Fibroblast of skin of back (primary cell): Measurements from ENCODE around the gene NARF.
"Not testable (repeated sequence)": the region's sequence is repeated elsewhere in the genome, so short reads cannot be mapped to it uniquely, and the experiment has no call there.

Experiments used
- DNase-seq: peaks from one replicate; pipeline ENCODE4 v3.0.0-alpha.2; 2013

The NARF gene

GRCh38 chr17:82503728-82504308 lies 45.3 kb downstream of the NARF start:
- DNase-seq = no peak

GRCh38 chr17:82505296-82505695 lies 46.8 kb downstream of the NARF start:
- no peak for DNase-seq

- DNase-seq = not testable (repeated sequence)
Measured at GRCh38 chr17:82506402-82506801, 47.9 kb downstream of the NARF start.

- DNase-seq = no peak
Measured at GRCh38 chr17:82507631-82508175, 49.2 kb downstream of the NARF start.

- not testable (repeated sequence) for DNase-seq
Measured at GRCh38 chr17:82511642-82512041, 53.1 kb downstream of the NARF start.

- DNase-seq = not testable (repeated sequence)
Measured at GRCh38 chr17:82513864-82514263, 55.3 kb downstream of the NARF start.

- DNase-seq = no peak
Measured at GRCh38 chr17:82517230-82517865, 58.8 kb downstream of the NARF start.

- DNase-seq = peak; percentile 95
Measured at GRCh38 chr17:82518826-82519810, 60.6 kb downstream of the NARF start, which contains the start of gene FOXK2. Gene FOXK2, plus strand, starts transcription at chr17:82519732. Its CDS starts 157 bp downstream, at chr17:82519889.

DNA sequence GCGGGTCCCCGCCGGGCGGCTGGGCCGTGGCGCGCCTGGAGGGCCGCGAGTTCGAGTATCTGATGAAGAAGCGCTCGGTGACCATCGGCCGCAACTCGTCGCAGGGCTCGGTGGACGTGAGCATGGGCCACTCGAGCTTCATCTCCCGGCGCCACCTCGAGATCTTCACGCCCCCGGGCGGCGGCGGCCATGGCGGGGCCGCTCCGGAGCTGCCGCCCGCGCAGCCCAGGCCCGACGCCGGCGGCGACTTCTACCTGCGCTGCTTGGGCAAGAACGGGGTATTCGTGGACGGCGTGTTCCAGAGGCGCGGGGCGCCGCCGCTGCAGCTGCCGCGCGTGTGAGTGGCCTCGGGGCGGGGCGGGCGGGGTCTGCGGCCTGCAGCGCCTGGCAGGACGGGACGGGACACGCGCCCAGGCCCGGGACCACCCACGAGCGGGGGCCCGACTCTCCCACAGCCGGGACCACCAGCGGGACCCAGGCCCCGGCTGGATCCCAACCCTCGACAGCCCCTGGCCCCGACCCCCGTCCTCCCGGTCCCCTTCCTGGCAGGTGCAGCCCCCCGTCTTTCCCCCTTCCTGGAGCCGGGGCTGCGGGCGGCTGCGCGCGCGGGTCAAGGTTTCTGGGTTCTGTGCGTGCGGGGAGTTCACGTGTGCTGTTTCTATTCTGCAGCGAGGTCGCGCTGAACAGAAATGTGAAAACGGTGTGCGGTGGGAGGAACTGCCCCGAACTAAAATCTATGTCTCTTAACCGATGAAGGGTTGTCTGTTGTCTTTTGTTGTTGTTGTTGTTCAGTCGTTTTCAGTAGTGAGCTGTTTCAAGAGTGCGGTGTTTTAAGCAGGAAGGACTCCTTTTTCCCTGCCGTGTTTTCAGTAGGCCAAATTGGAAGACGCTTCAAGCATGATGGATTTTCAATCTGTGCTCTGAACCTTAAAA lies 61.7 kb downstream of the NARF start:
- DNase-seq = no peak

DNA sequence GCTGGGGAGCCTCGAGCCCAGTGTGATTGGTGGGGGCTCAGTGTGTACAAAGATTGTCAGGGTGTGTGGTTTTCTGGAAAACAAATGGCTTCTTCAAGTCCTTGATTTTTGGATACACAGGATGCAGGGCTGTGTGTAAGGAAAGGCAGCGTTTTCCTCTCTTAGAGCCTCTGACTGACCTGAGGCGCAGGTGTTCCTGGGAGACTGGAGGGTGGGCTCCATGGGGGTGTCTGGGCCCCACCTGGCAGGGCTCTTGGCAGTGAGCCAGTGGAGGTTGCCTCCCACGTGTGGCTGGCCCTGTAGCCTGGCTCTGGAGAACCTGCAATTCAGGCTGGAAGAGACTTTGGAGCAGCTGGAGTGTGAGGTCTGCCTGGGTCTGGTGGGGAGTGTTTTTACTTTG lies 66.0 kb downstream of the NARF start:
- no peak for DNase-seq

GRCh38 chr17:82525712-82526111 lies 67.2 kb downstream of the NARF start:
- DNase-seq = no peak

DNA sequence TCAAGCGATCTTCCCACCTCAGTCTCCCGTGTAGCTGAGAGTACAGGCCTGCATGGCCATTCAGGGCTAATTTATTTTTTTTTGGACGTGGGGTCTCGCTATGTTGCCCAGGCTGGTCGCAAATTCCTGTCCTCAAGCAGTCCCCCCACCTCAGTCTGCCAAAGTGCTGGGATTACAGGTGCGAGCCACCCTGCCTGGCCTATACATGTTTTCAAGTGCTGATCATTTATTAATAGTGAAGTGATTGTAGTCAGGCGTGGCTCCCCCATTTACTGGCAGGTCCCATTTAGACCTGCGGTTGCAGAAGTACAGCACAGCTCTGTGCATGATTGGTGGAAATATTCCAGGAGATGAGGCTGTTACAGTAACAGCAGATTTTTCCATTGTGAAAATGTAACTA lies 69.4 kb downstream of the NARF start:
- no peak for DNase-seq

GRCh38 chr17:82528484-82529265 lies 70.1 kb downstream of the NARF start:
- peak; percentile 58 for DNase-seq

DNA sequence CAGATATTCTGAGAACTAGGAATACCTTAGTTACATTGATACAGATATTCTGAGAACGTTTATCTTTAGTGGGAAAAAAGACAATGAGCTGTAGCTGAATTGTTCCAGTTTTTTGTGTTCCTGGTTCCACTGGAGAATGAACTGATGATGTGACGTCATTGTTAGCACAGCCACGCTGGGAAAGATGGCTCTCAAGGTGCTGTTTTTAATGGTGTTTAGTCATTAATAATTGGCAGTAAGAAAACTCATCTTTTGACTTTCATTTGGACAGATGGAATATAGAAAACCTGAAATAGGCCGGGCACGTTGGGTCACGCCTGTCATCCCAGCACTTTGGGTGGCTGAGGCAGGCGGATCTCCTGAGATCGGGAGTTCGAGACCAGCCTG lies 71.4 kb downstream of the NARF start:
- DNase-seq = no peak

DNA sequence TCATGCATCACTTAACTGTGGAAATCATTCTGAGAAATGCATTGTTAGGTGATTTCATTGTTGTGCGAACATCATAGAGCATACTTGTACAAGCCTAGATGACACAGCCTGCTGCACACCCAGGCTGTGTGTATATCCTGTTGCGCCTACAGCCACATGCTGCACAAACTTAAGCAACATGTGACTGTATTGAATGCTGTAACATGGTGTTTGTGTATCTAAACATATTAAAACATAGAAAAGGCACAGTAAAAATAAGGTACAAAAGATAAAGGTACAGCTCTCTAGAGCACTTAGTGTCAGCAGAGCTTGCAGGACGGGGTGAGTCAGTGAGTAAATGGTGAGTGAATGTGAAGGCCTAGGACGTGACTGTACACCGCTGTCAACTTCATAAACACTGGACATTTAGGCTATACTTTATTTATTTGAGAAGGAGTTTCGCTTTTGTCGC lies 72.9 kb downstream of the NARF start:
- peak; percentile 76 for DNase-seq

DNA sequence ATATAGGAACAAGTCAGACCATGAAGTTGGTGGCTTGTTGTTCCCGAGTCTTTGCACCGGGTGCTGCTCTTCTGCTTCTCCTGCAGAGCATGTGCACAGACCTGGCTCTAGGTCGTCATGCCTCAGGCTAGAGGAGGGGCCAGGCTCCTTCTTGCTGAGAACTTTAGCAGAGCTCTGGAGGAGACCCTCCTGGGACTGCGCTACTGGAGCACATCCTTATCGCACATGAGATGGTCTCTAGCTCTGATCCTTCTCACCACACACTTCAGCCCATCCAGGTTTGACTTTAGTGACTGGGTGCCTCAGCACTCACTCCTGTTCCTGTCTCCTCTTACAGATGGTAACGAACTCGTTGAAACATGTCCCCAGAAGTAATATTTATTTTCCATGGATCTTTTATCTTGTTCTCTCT lies 75.9 kb downstream of the NARF start:
- no peak for DNase-seq

DNA sequence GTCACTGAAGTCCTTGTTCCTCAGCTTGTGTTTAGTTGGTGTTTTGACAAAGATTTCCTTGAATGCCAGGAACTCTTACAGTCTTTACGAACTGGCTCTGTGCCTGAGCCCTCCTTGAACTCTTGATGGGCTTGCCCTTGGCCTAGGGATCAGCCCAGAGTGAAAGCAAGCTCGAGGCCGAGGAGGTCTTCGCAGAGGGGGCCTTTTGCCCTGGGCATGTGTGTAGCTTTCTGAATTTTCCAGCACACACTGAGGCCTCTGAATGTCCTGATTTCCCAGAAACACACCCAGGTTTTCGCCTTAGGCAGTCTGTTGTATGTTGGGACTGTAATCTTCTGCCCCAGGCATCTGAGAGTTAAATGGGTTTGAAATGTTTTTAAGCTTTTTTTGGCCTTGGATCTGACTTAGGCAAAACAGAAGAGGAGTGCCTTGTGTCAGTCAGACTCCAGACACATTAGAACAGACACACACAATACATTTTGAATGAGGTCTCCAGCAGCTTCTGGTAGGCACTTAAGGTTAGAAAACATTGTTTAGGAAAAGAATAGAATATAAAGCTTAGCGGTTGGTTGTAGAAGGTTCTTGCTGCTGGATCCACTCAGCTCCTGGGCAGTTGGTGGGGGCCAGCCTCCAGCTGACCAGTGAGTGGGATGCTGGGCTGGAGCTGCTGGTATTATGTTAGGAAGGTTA lies 78.1 kb downstream of the NARF start:
- DNase-seq = peak; percentile 61

DNA sequence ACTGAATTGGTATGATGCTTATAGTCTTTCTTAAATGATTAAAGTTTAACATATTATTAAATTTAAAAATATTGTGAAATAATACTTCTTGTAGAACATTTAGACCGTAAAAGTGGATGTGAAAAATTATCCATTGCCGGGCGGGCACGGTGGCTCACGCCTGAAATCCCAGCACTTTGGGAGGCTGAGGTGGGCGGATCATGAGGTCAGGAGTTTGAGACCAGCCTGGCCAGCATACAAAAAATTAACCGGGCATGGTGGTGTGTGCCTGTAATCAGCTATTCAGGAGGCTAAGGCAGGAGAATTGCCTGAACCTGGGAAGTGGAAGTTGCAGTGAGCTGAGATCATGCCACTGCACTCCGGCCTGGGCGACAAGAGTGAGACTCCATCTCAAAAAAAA lies 78.7 kb downstream of the NARF start:
- not testable (repeated sequence) for DNase-seq

DNA sequence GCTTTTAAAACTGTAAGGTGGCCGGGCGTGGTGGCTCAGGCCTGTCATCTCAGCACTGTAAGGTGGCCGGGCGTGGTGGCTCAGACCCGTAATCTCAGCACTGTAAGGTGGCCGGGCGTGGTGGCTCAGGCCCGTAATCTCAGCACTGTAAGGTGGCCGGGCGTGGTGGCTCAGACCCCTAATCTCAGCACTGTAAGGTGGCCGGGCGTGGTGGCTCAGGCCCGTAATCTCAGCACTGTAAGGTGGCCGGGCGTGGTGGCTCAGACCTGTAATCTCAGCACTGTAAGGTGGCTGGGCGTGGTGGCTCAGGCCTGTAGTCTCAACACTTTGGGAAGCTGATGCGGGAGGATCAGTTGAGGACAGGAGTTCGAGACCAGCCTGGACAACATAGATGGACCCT lies 80.5 kb downstream of the NARF start:
- not testable (repeated sequence) for DNase-seq
